Uterus (tissue), 2 donors: ENCODE results near the gene ZNF106.

Experiments used
- POLR2A ChIP-seq, 2 donors: fragments of 450-650 bp; IDR thresholded peaks; one replicate each; pipeline ENCODE4 v1.6.1; 2016; ENCODE audit warnings: antibody characterized with exemption in 2 of 2, mild to moderate bottlenecking in 1 of 2, moderate library complexity in 1 of 2
- TF ChIP-seq, protein P1 (sequence below), 4 experiments: fragments of 200-600 bp in 2 of 4; fragments of 450-650 bp in 2 of 4; sonication (generic) in 2 of 4; IDR thresholded peaks; one replicate each; pipeline ENCODE4 v1.5.1; 2016 to 2019; ENCODE audit warnings: antibody characterized with exemption in 4 of 4, mild to moderate bottlenecking in 2 of 4, moderate library complexity in 1 of 4

DNA sequence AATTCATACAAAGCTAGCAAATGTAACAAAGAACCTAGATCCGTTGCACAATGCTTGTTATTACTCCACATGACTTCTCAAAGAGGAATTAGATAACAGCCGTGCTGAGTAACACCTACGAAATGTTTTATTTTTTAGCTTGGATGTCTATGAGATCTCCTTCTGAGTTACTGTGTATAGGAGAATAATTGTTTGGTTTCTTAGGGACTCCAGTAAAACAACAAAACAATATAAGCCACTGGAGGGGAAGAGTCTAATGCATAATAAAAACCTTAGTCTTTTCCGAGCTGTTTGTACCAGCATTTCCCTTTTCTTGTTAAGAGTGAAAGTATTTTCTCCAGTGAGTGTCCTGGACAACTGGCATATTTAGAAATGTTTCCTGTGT, 20.1 kb upstream of the ZNF106 start:
- no peak for TF ChIP-seq POLR2A (IDR thresholded peaks at IDR 0.05)
- TF ChIP-seq, protein P1, sequence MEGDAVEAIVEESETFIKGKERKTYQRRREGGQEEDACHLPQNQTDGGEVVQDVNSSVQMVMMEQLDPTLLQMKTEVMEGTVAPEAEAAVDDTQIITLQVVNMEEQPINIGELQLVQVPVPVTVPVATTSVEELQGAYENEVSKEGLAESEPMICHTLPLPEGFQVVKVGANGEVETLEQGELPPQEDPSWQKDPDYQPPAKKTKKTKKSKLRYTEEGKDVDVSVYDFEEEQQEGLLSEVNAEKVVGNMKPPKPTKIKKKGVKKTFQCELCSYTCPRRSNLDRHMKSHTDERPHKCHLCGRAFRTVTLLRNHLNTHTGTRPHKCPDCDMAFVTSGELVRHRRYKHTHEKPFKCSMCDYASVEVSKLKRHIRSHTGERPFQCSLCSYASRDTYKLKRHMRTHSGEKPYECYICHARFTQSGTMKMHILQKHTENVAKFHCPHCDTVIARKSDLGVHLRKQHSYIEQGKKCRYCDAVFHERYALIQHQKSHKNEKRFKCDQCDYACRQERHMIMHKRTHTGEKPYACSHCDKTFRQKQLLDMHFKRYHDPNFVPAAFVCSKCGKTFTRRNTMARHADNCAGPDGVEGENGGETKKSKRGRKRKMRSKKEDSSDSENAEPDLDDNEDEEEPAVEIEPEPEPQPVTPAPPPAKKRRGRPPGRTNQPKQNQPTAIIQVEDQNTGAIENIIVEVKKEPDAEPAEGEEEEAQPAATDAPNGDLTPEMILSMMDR (IDR thresholded peaks at IDR 0.05): no peak
